ENCODE measurements around the gene GRIP2.

GRIP2 gene

DNA sequence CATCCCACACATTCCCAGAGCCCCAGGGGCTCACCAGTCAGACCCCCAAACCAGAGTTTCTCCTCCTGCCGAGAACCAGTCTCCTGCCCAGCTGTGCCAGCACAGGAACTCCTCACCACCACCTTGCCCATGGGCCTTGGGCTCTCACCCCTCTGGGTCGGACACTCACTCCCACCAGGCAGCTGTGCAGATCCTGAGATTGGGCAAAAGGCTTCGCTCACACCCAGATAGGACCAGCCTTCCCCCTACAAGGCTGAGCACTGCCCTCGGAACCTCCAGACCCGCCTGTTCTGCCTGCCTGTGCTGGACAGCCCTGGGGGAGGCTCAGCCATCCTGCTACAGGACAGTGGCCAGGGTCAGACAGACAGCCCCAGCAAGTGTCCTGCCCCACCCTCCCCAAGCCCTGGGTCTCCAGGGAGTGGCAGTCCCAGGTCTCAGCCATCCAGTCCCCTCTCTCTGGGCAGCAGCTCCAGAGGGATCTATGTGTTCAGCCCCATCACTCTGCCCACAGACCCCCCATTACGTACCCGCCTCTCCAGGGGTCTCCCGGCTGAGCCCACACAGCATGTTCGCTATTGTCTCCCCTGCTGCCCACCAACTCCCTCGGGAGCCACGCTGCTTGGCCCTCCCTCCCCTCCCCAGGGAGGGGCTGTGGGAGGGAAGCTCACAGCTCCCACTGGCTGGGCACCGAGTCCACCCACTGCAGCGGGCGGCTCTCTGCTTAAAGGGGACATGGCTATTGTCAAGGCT is at the start of gene GRIP2:
Gene GRIP2 (minus strand): TSS at position 601 of the 750 bp plus-strand sequence. CDS start 34 bp downstream, at position 567.
- DNase-seq, result no peak

- DNase-seq, result no peak
These were observed 48.4 kb upstream of the GRIP2 start for GRCh38 chr3:14588425-14589112.

DNA sequence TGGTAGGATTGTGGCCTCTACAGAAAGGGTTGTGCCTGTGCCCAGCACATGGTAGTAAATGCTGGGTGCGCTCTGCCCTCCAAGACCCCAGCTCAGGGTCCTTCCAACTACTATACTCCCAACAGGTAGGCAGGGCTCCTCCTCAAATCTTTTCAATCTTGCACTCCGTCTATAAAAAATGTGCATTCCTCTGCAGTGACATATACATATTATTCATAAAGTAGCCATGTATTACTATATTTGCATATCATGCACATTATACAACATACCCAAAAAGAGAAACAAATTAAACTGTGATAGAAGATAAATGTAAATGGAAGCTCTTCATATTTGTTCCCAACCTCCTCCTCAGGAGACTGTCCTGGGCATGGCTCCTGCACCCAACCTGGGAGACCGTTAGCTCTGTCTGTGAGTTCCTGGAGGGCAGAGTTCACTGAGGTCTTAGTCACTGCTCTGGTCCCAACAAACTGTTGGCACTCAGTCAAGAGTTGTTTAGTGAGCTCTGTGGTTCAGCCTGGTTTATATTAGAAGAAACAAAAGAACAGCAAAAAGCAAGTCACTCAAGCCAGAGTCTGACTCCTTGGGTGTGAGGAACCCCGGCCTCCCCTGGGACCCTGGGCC is 47.7 kb upstream of the GRIP2 start:
- DNase-seq, result no peak

- no peak for DNase-seq
These were observed 46.5 kb upstream of the GRIP2 start for GRCh38 chr3:14586611-14587010.

- DNase-seq, result no peak
These were observed 43.5 kb upstream of the GRIP2 start for GRCh38 chr3:14583548-14584091.

DNA sequence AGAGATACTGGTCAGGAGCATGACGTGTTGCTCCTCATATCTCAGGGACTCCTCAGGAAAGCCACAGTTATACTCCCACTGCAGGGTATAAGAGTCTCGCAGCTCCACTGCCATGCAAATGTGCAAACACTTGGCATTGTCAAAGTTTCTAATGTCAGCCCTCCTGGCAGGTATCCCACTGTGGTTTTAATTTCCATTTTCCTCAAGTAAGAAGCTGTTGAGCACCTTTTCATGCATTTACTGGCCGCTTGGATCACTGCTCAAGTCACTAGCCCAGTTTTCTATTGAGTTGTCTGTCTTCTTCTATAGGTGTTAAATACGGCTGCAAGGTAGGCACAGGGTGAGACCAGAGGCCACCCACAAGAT is 41.9 kb upstream of the GRIP2 start:
- DNase-seq, result no peak

DNA sequence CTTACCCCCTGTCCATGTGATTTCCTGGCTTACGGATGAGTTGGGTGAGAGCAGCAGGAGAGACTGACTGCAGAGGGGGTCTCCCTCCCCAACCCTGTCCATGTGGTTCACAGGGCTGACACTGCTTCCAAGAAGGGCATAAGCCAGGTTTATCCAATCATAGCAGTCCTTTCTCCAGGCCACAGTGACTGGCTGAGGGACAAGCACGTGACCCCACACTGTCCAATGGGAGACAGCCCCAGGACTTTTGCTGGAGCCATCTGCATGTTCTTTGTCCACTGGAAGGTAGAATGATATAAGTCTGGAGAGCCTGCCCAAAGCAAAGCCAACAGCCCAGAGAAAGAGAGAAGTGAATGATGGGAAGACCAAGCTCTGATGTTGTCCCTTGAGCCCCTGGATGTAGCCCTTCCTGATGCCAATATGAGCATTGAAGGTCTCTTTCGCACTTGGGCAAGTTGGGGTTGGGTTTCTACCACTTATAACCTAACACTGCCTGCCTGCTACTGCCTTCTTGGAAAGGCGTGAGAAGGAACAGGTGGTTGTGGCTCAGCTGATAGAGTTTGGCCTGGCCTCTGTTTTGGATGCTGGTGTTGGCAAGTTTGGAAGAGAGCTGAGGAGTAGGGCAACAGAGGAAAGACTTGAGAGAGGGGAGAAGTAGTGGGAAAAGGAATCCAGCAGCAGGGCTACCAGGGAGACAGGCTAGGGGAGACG is 41.3 kb upstream of the GRIP2 start:
- DNase-seq, result no peak

DNA sequence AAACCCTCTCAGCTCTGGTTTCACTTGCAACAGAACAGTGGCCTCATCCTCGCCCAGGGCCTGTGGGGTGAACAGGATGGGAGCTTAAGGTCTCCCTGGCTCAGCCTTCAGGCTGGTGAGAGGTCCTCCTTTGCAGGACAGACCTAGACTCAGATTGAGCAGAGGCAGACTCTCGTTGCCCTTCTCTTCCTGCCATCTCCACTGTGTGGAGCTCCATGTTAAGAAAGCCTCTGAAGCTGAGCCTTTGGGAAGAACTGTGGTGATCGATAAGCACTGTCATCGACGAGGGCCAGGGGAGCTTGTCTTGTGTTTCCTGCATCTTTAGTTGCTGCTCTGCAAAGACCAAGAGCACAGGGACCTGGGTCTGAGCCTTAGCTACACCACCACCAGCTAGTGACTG is 37.8 kb upstream of the GRIP2 start:
- no peak for DNase-seq

- no peak for DNase-seq
These were observed 36.0 kb upstream of the GRIP2 start for GRCh38 chr3:14576163-14576562.

DNA sequence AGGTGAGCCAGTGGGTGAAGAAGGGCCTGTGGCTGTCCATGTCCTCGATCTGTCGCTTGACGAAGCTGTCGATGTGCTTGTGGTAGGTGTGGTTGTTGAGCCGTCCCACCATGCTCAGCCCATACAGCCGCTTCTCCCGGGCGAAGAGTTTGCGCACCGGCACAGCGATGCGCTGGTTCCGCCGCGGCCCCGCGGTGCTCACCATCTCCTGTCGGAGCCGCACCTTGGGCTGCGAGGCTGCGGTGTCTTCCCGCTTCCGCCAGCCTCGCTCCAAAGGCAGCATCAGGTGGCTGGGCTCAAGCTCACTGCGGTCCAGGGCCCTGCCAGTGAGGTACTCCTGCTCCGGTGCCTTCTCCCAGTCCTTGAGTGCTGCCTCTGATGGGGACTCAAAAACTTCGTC is 34.0 kb upstream of the GRIP2 start:
- no peak for DNase-seq

DNA sequence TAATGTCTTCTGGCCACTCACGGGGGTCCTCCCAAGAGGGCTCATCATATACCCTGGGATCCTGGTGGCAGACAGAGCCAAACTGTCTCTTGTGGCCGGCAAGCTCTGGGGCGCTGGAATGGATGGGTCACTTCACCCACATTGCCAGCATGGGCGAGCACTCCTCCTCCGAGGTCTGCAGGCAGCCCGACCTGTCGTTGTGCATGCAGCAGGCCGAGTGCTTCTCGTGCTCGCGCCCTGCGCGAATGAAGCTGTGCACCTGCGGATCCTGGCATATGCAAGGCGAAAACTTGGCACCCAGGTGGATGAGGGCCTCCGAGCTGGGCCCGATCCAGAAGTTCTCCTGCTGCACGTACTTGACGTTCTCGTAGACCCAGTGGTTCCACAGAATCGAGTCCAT is 33.6 kb upstream of the GRIP2 start:
- no peak for DNase-seq

- no peak for DNase-seq
These were observed 30.7 kb upstream of the GRIP2 start for GRCh38 chr3:14570864-14571263.

- DNase-seq, result no peak
These were observed 29.9 kb upstream of the GRIP2 start for GRCh38 chr3:14570089-14570488.

DNA sequence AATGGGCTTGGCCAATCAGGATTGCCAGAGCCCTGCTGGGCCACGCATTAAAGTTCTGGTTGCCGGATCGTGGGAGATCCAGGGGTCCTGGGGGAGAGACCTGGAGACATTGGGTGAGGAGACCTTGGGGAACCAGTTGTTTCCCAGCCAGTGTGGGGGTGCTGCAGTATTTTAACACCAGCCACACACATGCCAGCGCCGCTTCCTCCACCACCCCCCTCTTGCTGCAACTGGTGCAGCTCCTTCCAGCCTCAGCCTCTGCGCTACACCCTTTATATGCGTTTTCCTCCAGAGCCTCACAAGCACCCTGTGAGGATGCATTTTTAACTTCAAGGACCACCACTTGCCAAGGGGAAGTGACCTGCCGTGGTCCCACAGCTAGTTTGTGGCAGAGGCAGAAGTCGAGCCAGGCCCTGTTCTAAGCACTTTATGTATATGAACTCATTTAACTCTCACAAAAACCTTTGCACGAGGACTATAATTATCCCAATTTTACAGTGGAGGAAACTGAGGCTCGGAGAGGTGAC is 29.4 kb upstream of the GRIP2 start:
- no peak for DNase-seq

- no peak for DNase-seq
These were observed 28.1 kb upstream of the GRIP2 start for GRCh38 chr3:14568269-14568668.

DNA sequence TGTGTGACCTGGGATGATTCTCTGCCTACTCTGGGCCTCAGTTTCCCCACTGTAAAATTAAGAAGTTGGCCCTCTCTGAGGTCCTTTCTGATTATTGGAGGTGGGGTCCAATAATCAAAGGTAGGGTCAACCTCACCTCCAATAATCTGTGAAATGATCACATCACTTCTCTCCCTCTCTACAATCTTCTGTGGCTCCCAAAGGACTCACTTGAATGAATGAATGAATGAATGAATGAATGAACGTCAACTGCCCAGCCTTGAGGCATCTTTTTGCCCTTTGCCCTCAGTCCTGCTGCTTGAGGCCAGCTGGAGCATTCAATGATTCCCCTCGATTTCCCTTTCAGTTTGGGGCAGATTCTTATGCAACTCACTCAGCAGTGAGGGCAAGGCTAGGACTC is 26.7 kb upstream of the GRIP2 start:
- no peak for DNase-seq

DNA sequence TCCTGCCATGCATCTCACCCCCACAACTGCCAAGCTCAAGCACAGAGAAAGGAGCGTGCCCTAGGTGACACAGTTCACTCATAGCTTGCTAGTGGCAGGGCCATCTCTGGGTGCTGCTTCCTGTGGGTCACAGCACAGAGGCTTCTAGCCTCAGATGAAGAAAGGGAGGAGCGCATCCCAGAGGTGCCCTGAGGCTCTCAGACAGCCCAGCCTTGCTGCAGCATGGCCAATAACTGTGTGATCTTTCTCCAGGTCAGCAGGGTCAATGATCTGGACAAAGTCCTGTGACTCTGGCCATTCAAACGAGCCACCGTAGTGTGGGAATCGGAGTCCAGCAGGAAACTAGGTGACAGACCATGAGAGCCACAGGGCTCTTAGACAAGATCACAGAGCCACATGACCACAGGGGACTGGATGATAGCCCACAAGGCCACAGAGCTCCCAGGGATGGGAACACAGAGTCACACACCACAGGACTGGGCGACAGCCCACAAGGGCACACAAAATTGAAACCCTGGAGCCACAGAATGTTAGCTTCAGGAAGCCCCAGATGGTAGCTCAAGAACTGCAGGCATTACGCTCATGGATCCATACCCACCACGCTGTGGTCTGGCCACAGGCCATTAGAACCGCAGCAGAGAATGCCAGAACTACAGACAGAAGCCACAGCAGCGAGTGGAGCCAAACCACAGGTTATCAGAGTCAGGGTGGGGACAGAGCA is 25.9 kb upstream of the GRIP2 start:
- DNase-seq, result no peak

DNA sequence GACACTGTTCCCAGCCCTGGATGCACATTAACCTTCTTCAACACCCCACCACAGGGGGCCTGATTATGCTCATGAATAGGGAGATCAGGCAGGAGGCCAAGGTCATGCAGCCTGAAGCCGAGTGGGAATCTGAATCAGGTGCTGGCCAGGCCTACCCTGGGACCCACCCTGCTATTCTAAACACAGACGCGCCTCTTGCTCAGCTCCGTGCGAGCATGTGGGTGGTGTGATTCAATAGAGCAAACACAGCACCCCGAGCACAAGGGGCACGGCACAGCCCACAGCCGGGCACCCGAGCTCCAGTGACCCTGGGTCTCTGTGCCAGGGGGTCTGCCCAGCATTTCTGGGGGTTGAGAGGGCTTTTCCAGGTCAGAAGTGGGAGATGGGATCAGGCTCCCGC is 24.6 kb upstream of the GRIP2 start:
- no peak for DNase-seq

DNA sequence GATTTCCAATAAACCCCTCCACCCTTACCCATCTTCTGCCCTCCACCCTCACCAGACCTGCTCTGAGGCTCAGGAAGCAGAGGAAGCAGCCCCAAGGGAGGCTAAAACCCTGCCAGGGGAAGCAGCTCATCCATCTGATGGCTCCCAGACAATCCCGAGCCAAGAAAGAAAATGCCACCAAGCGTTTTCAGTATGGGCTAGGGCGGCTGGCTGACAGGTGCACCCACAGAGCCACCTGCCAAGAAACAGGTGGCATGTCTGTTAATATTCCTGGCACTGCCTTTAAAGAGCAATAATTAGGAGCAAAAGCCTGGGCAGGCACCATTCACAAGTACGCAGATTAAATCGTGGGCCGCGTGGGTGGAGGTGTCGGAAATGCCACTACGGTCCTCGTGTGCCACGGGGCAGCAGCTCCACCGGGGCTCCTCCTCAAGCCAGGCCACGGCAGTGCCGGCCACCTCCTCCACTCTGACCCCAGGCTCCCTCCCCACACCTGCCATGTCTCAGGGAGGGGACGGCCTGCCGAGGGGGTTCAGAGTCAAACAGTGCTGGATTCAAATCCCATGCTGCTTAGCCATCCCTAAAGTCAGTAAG is 23.9 kb upstream of the GRIP2 start:
- no peak for DNase-seq

DNA sequence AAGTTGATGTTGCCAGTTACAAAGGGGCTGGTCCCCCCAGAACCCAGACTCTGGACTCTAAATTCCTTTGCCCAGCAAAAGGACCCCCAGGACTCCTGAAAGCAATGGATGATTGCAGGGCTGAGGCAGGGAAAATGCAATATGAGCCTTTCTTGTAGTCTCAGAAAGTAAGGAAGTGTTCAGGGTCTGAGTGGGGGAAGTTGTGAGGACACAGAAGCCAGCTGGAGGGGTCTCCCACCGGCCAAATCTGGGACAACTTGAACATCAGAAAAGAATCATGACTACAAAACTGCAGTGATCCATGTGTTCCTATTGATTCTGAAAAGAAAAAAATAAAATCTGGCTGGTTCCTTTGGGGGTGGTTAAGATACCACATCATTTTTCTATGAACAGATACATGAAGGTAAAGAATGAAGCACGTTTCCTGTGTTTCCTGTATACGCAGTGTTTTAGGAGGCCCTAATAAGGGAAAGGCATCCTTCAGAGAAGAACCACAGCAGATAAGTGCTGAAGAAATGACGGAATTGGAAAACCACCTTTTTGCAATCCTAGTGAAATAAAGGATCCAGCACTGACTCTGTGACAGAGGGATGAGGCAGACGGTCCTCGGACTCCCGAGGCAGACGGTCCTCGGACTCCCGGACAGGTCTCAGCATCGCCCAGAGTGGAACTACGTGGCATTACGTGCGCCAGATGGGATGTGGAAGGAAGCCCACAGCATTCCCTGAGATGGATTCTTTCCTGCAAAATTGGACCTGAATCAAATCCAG is 22.2 kb upstream of the GRIP2 start:
- no peak for DNase-seq

Measured in activated CD4-positive, alpha-beta T cell treated with anti-CD3 and anti-CD28 coated beads for 48 hours (primary cell).